Erythroblast (primary cell): Measurements from ENCODE around the gene OCRL.

ENCODE experiments used
- GATA1 ChIP-seq: IDR thresholded peaks from 2 replicates; pipeline ENCODE4 v1.6.1; 2011; ENCODE audit warnings: low read depth, mild to moderate bottlenecking, control low read depth, low read length, moderate library complexity
- POLR2A ChIP-seq: IDR thresholded peaks from 2 replicates; pipeline ENCODE4 v1.6.1; 2011; ENCODE audit warnings: mild to moderate bottlenecking, low read length

DNA sequence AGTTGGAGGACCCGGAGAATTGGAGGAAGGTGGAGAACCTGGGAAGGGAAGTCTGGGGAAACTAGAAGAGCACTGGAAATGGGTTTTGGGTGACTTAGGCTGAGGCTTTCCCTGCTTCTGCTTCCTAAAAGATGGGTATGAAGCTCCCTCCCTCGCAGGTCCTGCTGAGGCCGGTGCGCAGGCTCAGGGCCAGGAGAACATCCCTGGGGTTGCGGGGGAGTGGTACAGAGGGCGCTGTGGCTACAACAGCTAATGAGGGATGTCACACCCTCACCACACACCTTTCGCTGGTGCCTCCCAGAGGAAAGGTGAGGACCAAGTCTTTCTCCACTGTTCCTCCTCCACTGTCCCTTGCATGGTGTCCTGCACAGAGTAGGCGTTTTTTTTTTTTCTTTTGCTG lies 98.9 kb downstream of the OCRL start:
- TF ChIP-seq POLR2A (no peak), GATA1 (no peak)
